Calu3 (cell line): ENCODE measurements around the gene ABCA2. TPM values are rescaled to one million over a fixed set of nuclear protein-coding genes. Genes with fewer than 3 reads are reported as not detected.

ENCODE experiments used
- BruUV-seq: library from RNA; stranded (reverse); fragments of 400-500 nt; replicated peaks from 2 replicates; lab custom pipeline; 2021; lab: Mats Ljungman, UMichigan
- CTCF ChIA-PET: fragments of 300-600 bp; sonication (Branson Sonifier 250); formaldehyde crosslinking; loops from one replicate; lab custom pipeline; 2022; ENCODE audit warnings: antibody characterized with exemption; lab: Charles Lee
- DNase-seq: peaks from one replicate; pipeline ENCODE4 v3.0.0; 2022
- H3K27ac Mint-ChIP-seq: one replicate; pipeline ENCODE4 v1.8.0; 2022; ENCODE audit warnings: mixed read lengths; ENCODE audit not compliant: unreplicated experiment
- H3K27me3 Mint-ChIP-seq: one replicate; pipeline ENCODE4 v1.8.0; 2022; ENCODE audit warnings: mixed read lengths; ENCODE audit not compliant: unreplicated experiment
- H3K36me3 Mint-ChIP-seq: one replicate; pipeline ENCODE4 v1.8.0; 2022; ENCODE audit warnings: mild to moderate bottlenecking, moderate library complexity, mixed read lengths; ENCODE audit not compliant: insufficient read depth, unreplicated experiment
- H3K4me1 Mint-ChIP-seq: one replicate; pipeline ENCODE4 v1.8.0; 2022; ENCODE audit warnings: mild to moderate bottlenecking, low read depth, mixed read lengths; ENCODE audit not compliant: unreplicated experiment
- H3K4me3 Mint-ChIP-seq: one replicate; pipeline ENCODE4 v1.8.0; 2022; ENCODE audit warnings: mild to moderate bottlenecking, low read depth, moderate library complexity, mixed read lengths; ENCODE audit not compliant: unreplicated experiment
- H3K9me3 Mint-ChIP-seq: one replicate; pipeline ENCODE4 v1.8.0; 2022; ENCODE audit warnings: low read depth, mixed read lengths; ENCODE audit not compliant: unreplicated experiment
- intact Hi-C: fragments of 100-400 bp; cut with micrococcal nuclease; formaldehyde crosslinking; loops from one replicate; pipeline ENCODE4 v1.10.0; 2022; ENCODE audit not compliant: unreplicated experiment
- total RNA-seq: library from RNA; stranded (reverse); gene quantifications from 2 replicates; pipeline ENCODE4 v1.2.3, GENCODE V29; 2022
- TF ChIP-seq, protein P1 (sequence below): fragments of 200-600 bp; IDR thresholded peaks from one replicate; pipeline ENCODE4 v1.8.0; 2022; ENCODE audit warnings: antibody characterized with exemption; ENCODE audit not compliant: unreplicated experiment

ABCA2 gene
- total RNA-seq, 1 experiment from 2014 or later = 47.6 TPM

GRCh38 chr9:137029058-137029936 is 1.3 kb upstream of the ABCA2 start:
- intact Hi-C loops = no loop called here
- H3K9me3 Mint-ChIP-seq = no peaks in the 10 kb centered on the region
- peaks cover 18% of the 10 kb centered on the region for H3K36me3 Mint-ChIP-seq
- TF ChIP-seq, protein P1, sequence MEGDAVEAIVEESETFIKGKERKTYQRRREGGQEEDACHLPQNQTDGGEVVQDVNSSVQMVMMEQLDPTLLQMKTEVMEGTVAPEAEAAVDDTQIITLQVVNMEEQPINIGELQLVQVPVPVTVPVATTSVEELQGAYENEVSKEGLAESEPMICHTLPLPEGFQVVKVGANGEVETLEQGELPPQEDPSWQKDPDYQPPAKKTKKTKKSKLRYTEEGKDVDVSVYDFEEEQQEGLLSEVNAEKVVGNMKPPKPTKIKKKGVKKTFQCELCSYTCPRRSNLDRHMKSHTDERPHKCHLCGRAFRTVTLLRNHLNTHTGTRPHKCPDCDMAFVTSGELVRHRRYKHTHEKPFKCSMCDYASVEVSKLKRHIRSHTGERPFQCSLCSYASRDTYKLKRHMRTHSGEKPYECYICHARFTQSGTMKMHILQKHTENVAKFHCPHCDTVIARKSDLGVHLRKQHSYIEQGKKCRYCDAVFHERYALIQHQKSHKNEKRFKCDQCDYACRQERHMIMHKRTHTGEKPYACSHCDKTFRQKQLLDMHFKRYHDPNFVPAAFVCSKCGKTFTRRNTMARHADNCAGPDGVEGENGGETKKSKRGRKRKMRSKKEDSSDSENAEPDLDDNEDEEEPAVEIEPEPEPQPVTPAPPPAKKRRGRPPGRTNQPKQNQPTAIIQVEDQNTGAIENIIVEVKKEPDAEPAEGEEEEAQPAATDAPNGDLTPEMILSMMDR = no peak
- peak; percentile 79 for DNase-seq
- H3K27me3 Mint-ChIP-seq = no peaks in the 10 kb centered on the region
- CTCF ChIA-PET = interaction anchor here (0.5 to 2.1 kb wide), 13 partner anchors 12 to 239 kb away, joined by 3 to 20 read pairs (median 3); partner anchors contain the start of genes AJM1, FBXW5, NPDC1 and TMEM141
- H3K4me3 Mint-ChIP-seq = peak overlapping the region; percentile 63
- H3K27ac Mint-ChIP-seq = no peak overlapping the region
- BruUV-seq = no TSS peak
- H3K4me1 Mint-ChIP-seq = peaks cover under 1% of the 10 kb centered on the region

DNA sequence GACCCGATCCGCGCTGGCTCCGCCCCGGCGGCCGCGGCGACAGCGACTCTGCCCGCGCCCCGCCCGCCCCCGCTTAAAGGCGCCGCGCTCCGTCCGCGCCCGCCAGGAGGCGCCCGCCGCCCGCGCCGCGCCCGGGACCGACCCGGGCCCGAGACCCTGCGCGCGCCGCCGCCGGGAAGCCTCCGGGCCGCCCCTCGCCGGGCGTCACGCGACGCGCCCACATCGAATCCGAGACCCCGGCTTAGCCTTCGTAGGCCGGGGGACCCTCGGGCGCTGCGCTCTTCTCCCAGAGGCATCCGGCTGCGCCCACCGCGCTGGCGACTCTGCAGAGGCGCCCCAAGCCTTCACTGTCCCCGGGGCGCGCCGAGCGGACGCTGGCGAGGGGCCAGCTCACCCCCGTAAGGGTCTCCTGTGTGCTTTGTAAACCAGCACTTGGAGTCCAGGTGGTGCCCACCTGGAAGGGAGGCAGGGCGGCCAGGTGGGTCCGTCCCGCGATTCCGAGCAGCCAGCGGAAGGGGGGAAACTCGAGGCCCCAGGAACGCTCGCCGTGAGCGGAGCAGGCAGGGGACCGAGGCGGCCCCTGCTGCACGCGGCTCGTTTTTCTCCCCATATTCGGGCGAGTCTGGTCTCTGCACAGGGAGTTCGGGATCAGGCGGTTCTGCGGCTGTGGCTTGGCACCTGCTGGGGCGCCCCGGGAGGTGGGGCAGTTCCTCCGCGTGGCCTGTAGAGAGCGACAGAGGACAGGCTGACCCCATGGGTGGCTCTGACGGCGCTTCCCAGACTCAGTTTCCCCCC is 423 bp upstream of the ABCA2 start:
- Mint-ChIP-seq H3K27me3 (no peaks in the 10 kb centered on the region), H3K27ac (no peak overlapping the region), H3K4me3 (peak overlapping the region; percentile 63), H3K4me1 (no peaks in the 10 kb centered on the region), H3K36me3 (peaks cover 22% of the 10 kb centered on the region), H3K9me3 (no peaks in the 10 kb centered on the region)
- CTCF ChIA-PET = interaction anchor here (1.0 to 2.1 kb wide), 7 partner anchors 18 to 127 kb away, joined by 3 to 20 read pairs (median 4); partner anchors contain the start of genes FBXW5 and NPDC1
- TF ChIP-seq, protein P1 = peak; percentile 31
- peak; percentile 66 for DNase-seq
- intact Hi-C loops = no loop called here
- no TSS peak for BruUV-seq

- no peak for DNase-seq
- BruUV-seq = no TSS peak
- CTCF ChIA-PET = no interaction called here
- intact Hi-C loops = no loop called here
- peaks cover 27% of the 10 kb centered on the region for H3K36me3 Mint-ChIP-seq
- H3K9me3 Mint-ChIP-seq = no peaks in the 10 kb centered on the region
- H3K27me3 Mint-ChIP-seq = no peaks in the 10 kb centered on the region
- no peaks in the 10 kb centered on the region for H3K4me1 Mint-ChIP-seq
- peak overlapping the region; percentile 27 for H3K27ac Mint-ChIP-seq
- H3K4me3 Mint-ChIP-seq = peak overlapping the region; percentile 69
- TF ChIP-seq, protein P1 = no peak
Measured at GRCh38 chr9:137026828-137027227, 1.2 kb downstream of the ABCA2 start.

GRCh38 chr9:137026384-137026783 is 1.7 kb downstream of the ABCA2 start:
- no peaks in the 10 kb centered on the region for H3K4me1 Mint-ChIP-seq
- CTCF ChIA-PET = no interaction called here
- no peak overlapping the region for H3K4me3 Mint-ChIP-seq
- peaks cover 31% of the 10 kb centered on the region for H3K36me3 Mint-ChIP-seq
- TF ChIP-seq, protein P1 = no peak
- DNase-seq = no peak
- H3K27me3 Mint-ChIP-seq = no peaks in the 10 kb centered on the region
- intact Hi-C loops = no loop called here
- H3K9me3 Mint-ChIP-seq = no peaks in the 10 kb centered on the region
- BruUV-seq = no TSS peak
- no peak overlapping the region for H3K27ac Mint-ChIP-seq
